Colonic mucosa (tissue), 4 donors: ENCODE data around the gene HRG. TPM values are rescaled to one million over a fixed set of nuclear protein-coding genes. Genes with fewer than 3 reads are reported as not detected.

Experiments
- DNase-seq: peaks from one replicate; pipeline ENCODE4 v3.0.0-alpha.2; 2020
- H3K27ac ChIP-seq: fragments of 200-600 bp; one replicate; pipeline ENCODE4 v1.8.0; 2021
- H3K27me3 ChIP-seq: fragments of 200-600 bp; one replicate; pipeline ENCODE4 v1.8.0; 2021
- H3K36me3 ChIP-seq: fragments of 200-600 bp; one replicate; pipeline ENCODE4 v1.8.0; 2021
- H3K4me1 ChIP-seq: fragments of 200-600 bp; one replicate; pipeline ENCODE4 v1.8.0; 2021; ENCODE audit warnings: mild to moderate bottlenecking
- H3K4me3 ChIP-seq: fragments of 200-600 bp; one replicate; pipeline ENCODE4 v1.8.0; 2021
- H3K9ac ChIP-seq, 2 donors: one replicate each; pipeline ENCODE4 v1.7.0; 2013; ENCODE audit warnings: control low read depth in 2 of 2, low read depth in 2 of 2, low read length in 2 of 2
- H3K9me3 ChIP-seq: fragments of 200-600 bp; one replicate; pipeline ENCODE4 v1.8.0; 2021
- CTCF ChIP-seq: fragments of 200-600 bp; IDR thresholded peaks from one replicate; pipeline ENCODE4 v1.8.0; 2022; ENCODE audit warnings: antibody characterized with exemption, mild to moderate bottlenecking
- intact Hi-C: fragments of 100-400 bp; cut with DNase I; formaldehyde crosslinking; loops from one replicate; pipeline ENCODE4 v1.14.1; 2022
- total RNA-seq, 2 donors: library from RNA; stranded (reverse); fragmentation: NEBNext Ultra II Directional in 1 of 2; extraction: Animal tissue kit (Norgen Biotek cat#: 25700) in 1 of 2; gene quantifications; one replicate each; pipeline ENCODE4 v1.2.1, GENCODE V29; 2021
- donor health status: healthy.
- donor health status: DM: no; HTN: no; CAD: no.
- donor health status: DM: no; HTN: no; CAD: no.

Gene HRG
- total RNA-seq, 2 donors from 2014 or later = 0.25 TPM; not detected in 1

DNA sequence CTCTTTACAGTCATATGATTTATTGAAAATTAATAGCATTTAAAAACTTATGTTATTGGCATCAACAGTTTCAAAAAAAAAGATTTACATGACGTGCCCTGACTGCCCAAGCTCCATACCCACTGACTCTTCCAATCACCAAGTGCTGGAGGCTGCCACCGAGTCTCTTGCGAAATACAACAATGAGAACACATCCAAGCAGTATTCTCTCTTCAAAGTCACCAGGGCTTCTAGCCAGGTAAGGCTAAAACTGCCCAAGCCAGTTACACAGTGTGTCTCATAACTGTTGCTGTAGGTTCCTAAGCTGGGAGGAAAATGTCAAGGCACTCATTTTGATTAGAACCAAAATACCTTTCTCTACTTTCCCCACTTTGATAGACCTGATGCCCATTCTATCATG, 21.1 kb upstream of the HRG start:
- Histone ChIP-seq H3K9ac (no peak overlapping the region), H3K27me3 (no peaks in the 10 kb centered on the region), H3K4me3 (no peak overlapping the region), H3K9me3 (no peaks in the 10 kb centered on the region), H3K27ac (no peak overlapping the region), H3K36me3 (no peaks in the 10 kb centered on the region), H3K4me1 (no peaks in the 10 kb centered on the region)
- DNase-seq = no peak
- intact Hi-C loops = no loop called here
- no peak for TF ChIP-seq CTCF

- H3K27me3 ChIP-seq = no peaks in the 10 kb centered on the region
- no peak overlapping the region for H3K9ac ChIP-seq
- TF ChIP-seq CTCF = no peak
- no peak for DNase-seq
- no peaks in the 10 kb centered on the region for H3K36me3 ChIP-seq
- no peaks in the 10 kb centered on the region for H3K4me1 ChIP-seq
- no peak overlapping the region for H3K4me3 ChIP-seq
- intact Hi-C loops = no loop called here
- no peaks in the 10 kb centered on the region for H3K9me3 ChIP-seq
- H3K27ac ChIP-seq = no peak overlapping the region
These were observed 19.7 kb upstream of the HRG start for GRCh38 chr3:186646106-186646505.

GRCh38 chr3:186646841-186647240, 19.0 kb upstream of the HRG start:
- H3K36me3 ChIP-seq = no peaks in the 10 kb centered on the region
- H3K27me3 ChIP-seq = no peaks in the 10 kb centered on the region
- H3K9ac ChIP-seq = no peak overlapping the region
- DNase-seq = no peak
- no peak overlapping the region for H3K27ac ChIP-seq
- H3K4me1 ChIP-seq = no peaks in the 10 kb centered on the region
- H3K4me3 ChIP-seq = no peak overlapping the region
- TF ChIP-seq CTCF = no peak
- H3K9me3 ChIP-seq = no peaks in the 10 kb centered on the region
- intact Hi-C loops = no loop called here

- no peaks in the 10 kb centered on the region for H3K4me1 ChIP-seq
- no peak overlapping the region for H3K9ac ChIP-seq
- H3K9me3 ChIP-seq = no peaks in the 10 kb centered on the region
- H3K27ac ChIP-seq = no peak overlapping the region
- intact Hi-C loops = no loop called here
- TF ChIP-seq CTCF = no peak
- no peak overlapping the region for H3K4me3 ChIP-seq
- H3K36me3 ChIP-seq = no peaks in the 10 kb centered on the region
- no peaks in the 10 kb centered on the region for H3K27me3 ChIP-seq
- no peak for DNase-seq
These were observed 17.0 kb upstream of the HRG start for GRCh38 chr3:186648851-186649250.

DNA sequence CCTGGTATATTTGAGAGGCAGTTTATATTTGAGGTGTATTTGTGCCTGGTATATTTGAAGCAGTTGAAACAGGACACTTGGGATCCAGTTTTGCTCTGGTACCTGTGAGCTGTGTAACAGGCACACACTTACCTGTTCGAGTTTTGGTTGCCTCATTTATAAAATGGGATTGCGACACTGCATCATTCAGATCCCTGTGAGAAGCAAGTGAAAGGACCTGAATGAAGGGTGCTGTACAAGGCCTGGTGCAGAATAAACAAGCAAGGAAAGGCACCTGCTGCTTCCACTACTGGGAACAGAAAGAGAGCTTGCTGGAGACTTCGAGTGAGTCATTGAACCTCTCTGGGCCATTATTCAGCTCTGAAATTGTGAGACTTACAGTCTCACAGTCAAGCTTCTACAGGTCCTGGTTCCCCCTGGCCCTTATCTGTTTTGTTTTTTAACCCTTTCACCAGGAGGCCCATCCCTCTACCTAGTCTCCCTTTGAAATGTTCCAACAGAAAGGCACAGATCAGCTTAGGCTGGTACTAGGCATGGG, 14.1 kb upstream of the HRG start:
- Histone ChIP-seq H3K36me3 (no peaks in the 10 kb centered on the region), H3K27me3 (no peaks in the 10 kb centered on the region), H3K9me3 (no peaks in the 10 kb centered on the region), H3K4me3 (no peak overlapping the region), H3K27ac (no peak overlapping the region), H3K9ac (no peak overlapping the region), H3K4me1 (no peaks in the 10 kb centered on the region)
- no peak for TF ChIP-seq CTCF
- no peak for DNase-seq
- intact Hi-C loops = no loop called here
